Measurements from ENCODE around the gene HMOX2.

DNA sequence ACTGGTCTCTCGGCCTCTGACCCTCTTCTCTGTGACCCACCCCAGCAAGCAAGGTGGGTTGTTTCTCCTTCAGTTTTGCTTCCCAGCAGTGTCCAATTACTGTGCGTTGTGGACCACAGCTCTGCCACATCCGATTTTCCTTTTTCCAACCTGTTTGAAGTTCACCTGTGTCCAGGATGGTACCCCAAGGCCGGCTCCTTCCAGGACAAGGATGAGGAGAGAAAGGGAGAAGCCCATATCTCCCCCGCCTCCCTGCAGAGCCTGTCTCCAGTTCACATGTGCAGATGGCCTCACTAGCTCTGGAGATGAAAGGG is 15.3 kb upstream of the HMOX2 start:
- TF ChIP-seq EZH2 (IDR thresholded peaks at IDR 0.05; ENCODE audit: insufficient read depth, poor library complexity, severe bottlenecking) (no peak), EZH2phosphoT487 (IDR thresholded peaks at IDR 0.05; ENCODE audit: insufficient read depth, low read depth) (no peak)
